ENCODE data around the gene KLK15. TPM values are rescaled to one million over a fixed set of nuclear protein-coding genes. Genes with fewer than 3 reads are reported as not detected.
A peak's percentile ranks its signal among the peaks of the same experiment; 100 is the strongest.
"Not testable (repeated sequence)": the region's sequence is repeated elsewhere in the genome, so short reads cannot be mapped to it uniquely, and the experiment has no call there.

Gene KLK15
- total RNA-seq, 1 donor, result not detected

- no peak for DNase-seq (ENCODE audit: low read depth in 2 of 3, low spot score in 2 of 3)
These were observed 10.6 kb downstream of the KLK15 start for GRCh38 chr19:50822661-50823208.

- no peak for DNase-seq (ENCODE audit: low read depth in 2 of 3, low spot score in 2 of 3)
These were observed 11.8 kb downstream of the KLK15 start for GRCh38 chr19:50821622-50822021.

- no peak for DNase-seq (ENCODE audit: low read depth in 2 of 3, low spot score in 2 of 3)
These were observed 12.1 kb downstream of the KLK15 start for GRCh38 chr19:50821248-50821612.

- no peak for DNase-seq (ENCODE audit: low read depth in 2 of 3, low spot score in 2 of 3)
These were observed 12.7 kb downstream of the KLK15 start for GRCh38 chr19:50820549-50821247.

- DNase-seq (ENCODE audit: low read depth in 2 of 3, low spot score in 2 of 3), result no peak
These were observed 13.3 kb downstream of the KLK15 start for GRCh38 chr19:50820086-50820485.

- DNase-seq (ENCODE audit: low read depth in 2 of 3, low spot score in 2 of 3), result no peak
These were observed 13.7 kb downstream of the KLK15 start for GRCh38 chr19:50819636-50820035.

- DNase-seq (ENCODE audit: low read depth in 2 of 3, low spot score in 2 of 3), result no peak
These were observed 14.4 kb downstream of the KLK15 start for GRCh38 chr19:50818859-50819472.

GRCh38 chr19:50817941-50818858, 15.2 kb downstream of the KLK15 start:
- DNase-seq (ENCODE audit: low read depth in 2 of 3, low spot score in 2 of 3), result peak in 2 of 3 donors; percentile 23 to 34

- no peak for DNase-seq (ENCODE audit: low read depth in 2 of 3, low spot score in 2 of 3)
These were observed 17.9 kb downstream of the KLK15 start for GRCh38 chr19:50815439-50815838.

GRCh38 chr19:50814883-50815282, 18.5 kb downstream of the KLK15 start:
- DNase-seq (ENCODE audit: low read depth in 2 of 3, low spot score in 2 of 3), result no peak

- DNase-seq (ENCODE audit: low read depth in 2 of 3, low spot score in 2 of 3), result no peak
These were observed 20.9 kb downstream of the KLK15 start for GRCh38 chr19:50812474-50812873.

- not testable (repeated sequence) for DNase-seq (ENCODE audit: low read depth in 2 of 3, low spot score in 2 of 3)
These were observed 21.6 kb downstream of the KLK15 start for GRCh38 chr19:50811622-50812238.

- no peak for DNase-seq (ENCODE audit: low read depth in 2 of 3, low spot score in 2 of 3)
These were observed 24.5 kb downstream of the KLK15 start for GRCh38 chr19:50808856-50809255.

GRCh38 chr19:50804420-50805272, 28.7 kb downstream of the KLK15 start:
- DNase-seq (ENCODE audit: low read depth in 2 of 3, low spot score in 2 of 3), result peak; percentile 95 to 99 (median 99)

GRCh38 chr19:50803633-50804419, 29.5 kb downstream of the KLK15 start:
- DNase-seq (ENCODE audit: low read depth in 2 of 3, low spot score in 2 of 3), result peak in 1 of 3 donors; percentile 52

- no peak for DNase-seq (ENCODE audit: low read depth in 2 of 3, low spot score in 2 of 3)
These were observed 32.3 kb downstream of the KLK15 start for GRCh38 chr19:50801107-50801506.

GRCh38 chr19:50799547-50799851, 33.9 kb downstream of the KLK15 start:
- DNase-seq (ENCODE audit: low read depth in 2 of 3, low spot score in 2 of 3), result no peak

- no peak for DNase-seq (ENCODE audit: low read depth in 2 of 3, low spot score in 2 of 3)
These were observed 34.5 kb downstream of the KLK15 start for GRCh38 chr19:50798659-50799546.
